ENCODE measurements around the gene BASP1. TPM values are rescaled to one million over a fixed set of nuclear protein-coding genes. Genes with fewer than 3 reads are reported as not detected.

The BASP1 gene
- total and polyA plus RNA-seq, 2 donors (not counting 1 experiment from before 2014, with no cell fraction given): 53.0 to 66.4 TPM

GRCh38 chr5:17216176-17216973, 1.1 kb upstream of the BASP1 start:
- no peaks in the 10 kb centered on the region for H3K27me3 Mint-ChIP-seq
- intact Hi-C loops (cut with micrococcal nuclease): loop anchor here (1.0 to 5.0 kb wide), 5 partner anchors 102 to 1531 kb away; no protein-coding TSS in a partner anchor

More at GRCh38 chr5:17216176-17216973, 1.1 kb upstream of the BASP1 start:
- DNase-seq: peak; percentile 92
- Histone ChIP-seq H4K20me1 (ENCODE audit: control insufficient read depth, insufficient read depth, low read length, poor library complexity, severe bottlenecking) (peaks cover 27% of the 10 kb centered on the region), H3K9me3 (ENCODE audit: control extremely low read depth in 1 of 3, control insufficient read depth in 2 of 3, insufficient read depth in 1 of 3, low read length in 2 of 3) (no peaks in the 10 kb centered on the region), H3K27ac (ENCODE audit: low read length in 2 of 2) (peak overlapping the region; percentile 59 to 78), H3K9ac (ENCODE audit: low read length) (peak overlapping the region; percentile 88), H3K4me2 (replicated peaks; ENCODE audit: low read depth, low read length, poor library complexity, severe bottlenecking) (peak overlapping the region; percentile 99), H3K79me2 (ENCODE audit: control insufficient read depth, insufficient read depth, low read length) (peaks cover 37% of the 10 kb centered on the region), H3K27me3 (replicated peaks in 1 of 4; ENCODE audit: control extremely low read depth in 1 of 4, control insufficient read depth in 3 of 4, insufficient read depth in 4 of 4, low read length in 3 of 4) (no peaks in the 10 kb centered on the region), H3K4me3 (ENCODE audit: control extremely low read depth in 1 of 5, extremely low read depth in 1 of 5, insufficient read depth in 1 of 5, low read depth in 2 of 5, low read length in 4 of 5) (peak overlapping the region; percentile 55 to 87 (median 75)), H3K36me3 (replicated peaks in 1 of 2; ENCODE audit: control extremely low read depth in 1 of 2, control insufficient read depth in 1 of 2, extremely low read depth in 1 of 2, insufficient read depth in 2 of 2, low read length in 1 of 2) (no peaks in the 10 kb centered on the region), H3K4me1 (ENCODE audit: control insufficient read depth in 2 of 2, insufficient read depth in 2 of 2, low read length in 2 of 2) (peaks cover 26 to 31% of the 10 kb centered on the region in 2 donors), H2AFZ (ENCODE audit: insufficient read depth, low read depth, low read length, poor library complexity, severe bottlenecking) (peak overlapping the region; percentile 98)
- ATAC-seq (ENCODE audit: low read depth): peak; percentile 42
- ChIA-PET CTCF (interaction anchor here (0.7 to 5.1 kb wide), 79 partner anchors 9 to 1530 kb away, joined by 3 to 135 read pairs (median 5); no protein-coding TSS in a partner anchor), POLR2A (interaction anchor here (0.6 to 1.7 kb wide), 8 partner anchors 22 to 1089 kb away, joined by 3 to 8 read pairs (median 6); no protein-coding TSS in a partner anchor)
- H3K4me3 Mint-ChIP-seq: peak overlapping the region; percentile 92
- no peaks in the 10 kb centered on the region for H3K9me3 Mint-ChIP-seq (ENCODE audit: insufficient read depth)
- TF ChIP-seq EZH2 (IDR thresholded peaks at IDR 0.05; ENCODE audit: borderline replicate concordance, insufficient read depth, low read depth, low read length, poor library complexity, severe bottlenecking) (no peak), CTCF (IDR thresholded peaks at IDR 0.05) (peak; percentile 91)
- peak overlapping the region; percentile 96 for H3K27ac Mint-ChIP-seq
- WGBS (ENCODE audit: insufficient coverage): 1% methylated on average over 59 of the region's 59 CpGs
- peaks cover 41% of the 10 kb centered on the region for H3K4me1 Mint-ChIP-seq

Data from B cell (primary cell).